H9 (cell line): Measurements from ENCODE around the gene CFAP46. TPM values are rescaled to one million over a fixed set of nuclear protein-coding genes. Genes with fewer than 3 reads are reported as not detected.

Source experiments
- DNase-seq: peaks from one replicate; pipeline ENCODE4 v3.0.0-alpha.2; 2017
- H2AFZ ChIP-seq: one replicate; pipeline ENCODE4 v1.6.1; 2013; ENCODE audit warnings: mild to moderate bottlenecking, low read length, control low read depth, moderate library complexity
- H2AK5ac ChIP-seq: 2 replicates; pipeline ENCODE4 v1.6.1; 2013; ENCODE audit warnings: low read length, control low read depth, mixed read lengths; ENCODE audit not compliant: insufficient read length
- H2BK120ac ChIP-seq: one replicate; pipeline ENCODE4 v1.6.1; 2013; ENCODE audit warnings: low read depth, mild to moderate bottlenecking, low read length, control low read depth, inconsistent platforms; ENCODE audit not compliant: poor library complexity, severe bottlenecking
- H2BK12ac ChIP-seq: 2 replicates; pipeline ENCODE4 v1.6.1; 2013; ENCODE audit warnings: low read length, control low read depth, mixed read lengths, low read depth; ENCODE audit not compliant: insufficient read length
- H2BK15ac ChIP-seq: 2 replicates; pipeline ENCODE4 v1.6.1; 2013; ENCODE audit warnings: low read depth, low read length, control low read depth
- H2BK20ac ChIP-seq: one replicate; pipeline ENCODE4 v1.6.1; 2013; ENCODE audit warnings: low read depth, mild to moderate bottlenecking, low read length, control low read depth, inconsistent platforms; ENCODE audit not compliant: poor library complexity, severe bottlenecking
- H2BK5ac ChIP-seq: 2 replicates; pipeline ENCODE4 v1.6.1; 2013; ENCODE audit warnings: low read length, control low read depth, mixed read lengths; ENCODE audit not compliant: insufficient read length
- H3K14ac ChIP-seq: 2 replicates; pipeline ENCODE4 v1.6.1; 2013; ENCODE audit warnings: low read length, control low read depth; ENCODE audit not compliant: insufficient read depth
- H3K18ac ChIP-seq: 2 replicates; pipeline ENCODE4 v1.6.1; 2013; ENCODE audit warnings: low read depth, mild to moderate bottlenecking, mixed read lengths, low read length, control low read depth; ENCODE audit not compliant: insufficient read length
- H3K23ac ChIP-seq: 2 replicates; pipeline ENCODE4 v1.6.1; 2013; ENCODE audit warnings: low read length, control low read depth, mixed read lengths, low read depth; ENCODE audit not compliant: insufficient read length
- H3K23me2 ChIP-seq: 2 replicates; pipeline ENCODE4 v1.6.1; 2013; ENCODE audit warnings: low read depth, mild to moderate bottlenecking, mixed read lengths, low read length, control low read depth; ENCODE audit not compliant: insufficient read length, poor library complexity, severe bottlenecking
- H3K27ac ChIP-seq: 2 replicates; pipeline ENCODE4 v1.5.1; 2013; ENCODE audit warnings: low read length, control low read depth, mixed read lengths, low read depth; ENCODE audit not compliant: insufficient read length
- H3K27me3 ChIP-seq: 2 replicates; pipeline ENCODE4 v1.6.1; 2013; ENCODE audit warnings: low read length, control low read depth, inconsistent platforms; ENCODE audit not compliant: insufficient read depth
- H3K4ac ChIP-seq: 2 replicates; pipeline ENCODE4 v1.6.1; 2013; ENCODE audit warnings: low read depth, mild to moderate bottlenecking, control low read depth, inconsistent platforms, low read length, moderate library complexity
- H3K4me1 ChIP-seq: 2 replicates; pipeline ENCODE4 v1.6.1; 2013; ENCODE audit warnings: low read length, control low read depth, inconsistent platforms; ENCODE audit not compliant: insufficient read depth
- H3K4me2 ChIP-seq: 2 replicates; pipeline ENCODE4 v1.6.1; 2013; ENCODE audit warnings: low read length, control low read depth, mixed read lengths; ENCODE audit not compliant: insufficient read length, insufficient read depth
- H3K56ac ChIP-seq: 2 replicates; pipeline ENCODE4 v1.6.1; 2013; ENCODE audit warnings: low read depth, mild to moderate bottlenecking, mixed read lengths, low read length, control low read depth; ENCODE audit not compliant: insufficient read length
- H3K79me1 ChIP-seq: 2 replicates; pipeline ENCODE4 v1.6.1; 2013; ENCODE audit warnings: low read depth, mild to moderate bottlenecking, moderate library complexity, low read length, control low read depth, inconsistent platforms; ENCODE audit not compliant: insufficient read depth, poor library complexity, severe bottlenecking
- H3K79me2 ChIP-seq: 2 replicates; pipeline ENCODE4 v1.6.1; 2013; ENCODE audit warnings: low read length, control low read depth, inconsistent platforms; ENCODE audit not compliant: insufficient read depth
- H3K9ac ChIP-seq: 2 replicates; pipeline ENCODE4 v1.6.1; 2013; ENCODE audit warnings: low read length, control low read depth, mixed read lengths; ENCODE audit not compliant: insufficient read length; ENCODE audit errors: extremely low read depth
- H3K9me3 ChIP-seq: one replicate; pipeline ENCODE4 v1.6.1; 2013; ENCODE audit warnings: low read depth, low read length, inconsistent platforms; ENCODE audit not compliant: control insufficient read depth
- H3T11ph ChIP-seq: one replicate; pipeline ENCODE4 v1.6.1; 2013; ENCODE audit warnings: mild to moderate bottlenecking, low read length, control low read depth, inconsistent platforms
- H4K20me1 ChIP-seq: one replicate; pipeline ENCODE4 v1.6.1; 2013; ENCODE audit not compliant: control insufficient read depth, insufficient read length, insufficient read depth
- H4K5ac ChIP-seq: 2 replicates; pipeline ENCODE4 v1.6.1; 2013; ENCODE audit warnings: low read depth, mild to moderate bottlenecking, mixed read lengths, low read length, control low read depth; ENCODE audit not compliant: insufficient read length
- H4K8ac ChIP-seq: replicated peaks from 2 replicates; pipeline ENCODE4 v1.6.1; 2013; ENCODE audit warnings: low read length, control low read depth, mixed read lengths, low read depth; ENCODE audit not compliant: insufficient read length
- H4K91ac ChIP-seq: 2 replicates; pipeline ENCODE4 v1.6.1; 2013; ENCODE audit warnings: low read depth, mild to moderate bottlenecking, moderate library complexity, mixed read lengths, low read length, control low read depth; ENCODE audit not compliant: insufficient read length
- H3K27ac Mint-ChIP-seq, 3 experiments: 2 replicates in 2 of 3; 3 replicates in 1 of 3; pipeline ENCODE4 v1.8.0; 2020 to 2021; ENCODE audit warnings: mixed read lengths in 3 of 3, mild to moderate bottlenecking in 1 of 3, moderate library complexity in 1 of 3
- H3K27me3 Mint-ChIP-seq: 2 replicates; pipeline ENCODE4 v1.8.0; 2021; ENCODE audit warnings: low read depth, mild to moderate bottlenecking, moderate library complexity, mixed read lengths
- H3K36me3 Mint-ChIP-seq, 3 experiments: 2 replicates in 2 of 3; 3 replicates in 1 of 3; pipeline ENCODE4 v1.8.0; 2020 to 2021; ENCODE audit warnings: low read depth in 3 of 3, mixed read lengths in 3 of 3; ENCODE audit not compliant: insufficient read depth in 1 of 3
- H3K4me1 Mint-ChIP-seq, 2 experiments: 2 replicates each; pipeline ENCODE4 v1.8.0; 2020; ENCODE audit warnings: mixed read lengths in 2 of 2
- H3K4me3 Mint-ChIP-seq, 2 experiments: 2 replicates in 1 of 2; 3 replicates in 1 of 2; pipeline ENCODE4 v1.8.0; 2020 to 2021; ENCODE audit warnings: mild to moderate bottlenecking in 2 of 2, mixed read lengths in 2 of 2, moderate library complexity in 1 of 2
- H3K9me3 Mint-ChIP-seq, 2 experiments: 2 replicates in 1 of 2; 3 replicates in 1 of 2; pipeline ENCODE4 v1.8.0; 2020; ENCODE audit warnings: mild to moderate bottlenecking in 2 of 2, mixed read lengths in 2 of 2, moderate library complexity in 1 of 2
- WGBS: extraction: QIAGEN DNeasy Blood & Tissue Kit; methylation state at CpG from one replicate; pipeline ENCODE4 v1.1.7; 2013; ENCODE audit warnings: missing lambda C conversion rate, low lambda C conversion rate, mixed read lengths; ENCODE audit not compliant: insufficient read length; ENCODE audit errors: extremely low coverage; 5-methylcytosine and 5-hydroxymethylcytosine counted together
- total RNA-seq: library from RNA; stranded (reverse); gene quantifications from 2 replicates; pipeline ENCODE4 v1.2.1, GENCODE V29; 2021
- TF ChIP-seq, protein P1 (sequence below): fragments of 200-600 bp; sonication (generic); conservative IDR thresholded peaks from 3 replicates; pipeline ENCODE4 v1.8.0; 2021; ENCODE audit warnings: antibody characterized with exemption, mild to moderate bottlenecking

CFAP46 gene
- total RNA-seq, 1 experiment from 2014 or later, result 3.1 TPM

GRCh38 chr10:132922872-132923271 is 19.5 kb downstream of the CFAP46 start:
- no peak overlapping the region for H4K8ac ChIP-seq
- H2BK120ac ChIP-seq, result no peak overlapping the region
- no peak overlapping the region for H3K9ac ChIP-seq
- H3K27me3 ChIP-seq, result no peaks in the 10 kb centered on the region
- Mint-ChIP-seq H3K9me3 (no peaks in the 10 kb centered on the region), H3K27me3 (no peaks in the 10 kb centered on the region), H3K36me3 (no peaks in the 10 kb centered on the region; a peak in 1 of 7 replicates), H3K27ac (no peak overlapping the region), H3K4me1 (no peaks in the 10 kb centered on the region), H3K4me3 (no peak overlapping the region)
- no peak overlapping the region for H3K14ac ChIP-seq
- H4K91ac ChIP-seq, result no peak overlapping the region
- H3T11ph ChIP-seq, result no peak overlapping the region
- H3K79me1 ChIP-seq, result no peaks in the 10 kb centered on the region
- H3K79me2 ChIP-seq, result no peaks in the 10 kb centered on the region
- no peak overlapping the region for H2AK5ac ChIP-seq
- no peaks in the 10 kb centered on the region for H3K9me3 ChIP-seq
- no peak overlapping the region for H3K18ac ChIP-seq
- H3K23me2 ChIP-seq, result no peaks in the 10 kb centered on the region
- no peak overlapping the region for H2AFZ ChIP-seq
- no peak overlapping the region for H3K56ac ChIP-seq
- no peak overlapping the region for H3K4me2 ChIP-seq
- H3K4ac ChIP-seq, result no peak overlapping the region
- no peak overlapping the region for H2BK20ac ChIP-seq
- H3K23ac ChIP-seq, result no peak overlapping the region
- no peak overlapping the region for H3K27ac ChIP-seq
- H2BK15ac ChIP-seq, result no peak overlapping the region
- WGBS, result no CpG with 5 or more reads among the region's 17 CpGs
- no peak overlapping the region for H2BK12ac ChIP-seq
- H4K20me1 ChIP-seq, result no peaks in the 10 kb centered on the region
- H4K5ac ChIP-seq, result no peak overlapping the region
- TF ChIP-seq, protein P1, sequence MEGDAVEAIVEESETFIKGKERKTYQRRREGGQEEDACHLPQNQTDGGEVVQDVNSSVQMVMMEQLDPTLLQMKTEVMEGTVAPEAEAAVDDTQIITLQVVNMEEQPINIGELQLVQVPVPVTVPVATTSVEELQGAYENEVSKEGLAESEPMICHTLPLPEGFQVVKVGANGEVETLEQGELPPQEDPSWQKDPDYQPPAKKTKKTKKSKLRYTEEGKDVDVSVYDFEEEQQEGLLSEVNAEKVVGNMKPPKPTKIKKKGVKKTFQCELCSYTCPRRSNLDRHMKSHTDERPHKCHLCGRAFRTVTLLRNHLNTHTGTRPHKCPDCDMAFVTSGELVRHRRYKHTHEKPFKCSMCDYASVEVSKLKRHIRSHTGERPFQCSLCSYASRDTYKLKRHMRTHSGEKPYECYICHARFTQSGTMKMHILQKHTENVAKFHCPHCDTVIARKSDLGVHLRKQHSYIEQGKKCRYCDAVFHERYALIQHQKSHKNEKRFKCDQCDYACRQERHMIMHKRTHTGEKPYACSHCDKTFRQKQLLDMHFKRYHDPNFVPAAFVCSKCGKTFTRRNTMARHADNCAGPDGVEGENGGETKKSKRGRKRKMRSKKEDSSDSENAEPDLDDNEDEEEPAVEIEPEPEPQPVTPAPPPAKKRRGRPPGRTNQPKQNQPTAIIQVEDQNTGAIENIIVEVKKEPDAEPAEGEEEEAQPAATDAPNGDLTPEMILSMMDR, result no peak
- H2BK5ac ChIP-seq, result no peak overlapping the region
- no peaks in the 10 kb centered on the region for H3K4me1 ChIP-seq
- no peak for DNase-seq
